CD4-positive, alpha-beta memory T cell (primary cell): Measurements from ENCODE around the gene CDC14B. TPM values are rescaled to one million over a fixed set of nuclear protein-coding genes. Genes with fewer than 3 reads are reported as not detected.
"Not testable (repeated sequence)": the region's sequence is repeated elsewhere in the genome, so short reads cannot be mapped to it uniquely, and the experiment has no call there.

ENCODE experiments used
- CTCF ChIA-PET: fragments of 350-600 bp; sonication (Branson Sonifier 250); formaldehyde crosslinking; loops from one replicate; lab custom pipeline; 2021; ENCODE audit warnings: inconsistent platforms; ENCODE audit not compliant: partially characterized antibody; lab: Charles Lee
- POLR2A ChIA-PET: fragments of 350-600 bp; sonication (Branson Sonifier 250); formaldehyde crosslinking; loops from one replicate; lab custom pipeline; 2021; ENCODE audit not compliant: partially characterized antibody; lab: Charles Lee
- DNase-seq, 5 donors: peaks; one replicate each; pipeline versions ENCODE4 v3.0.0 to v3.0.0-alpha.2; 2020 to 2022; ENCODE audit warnings: mixed read lengths in 1 of 5
- H3K27ac ChIP-seq: one replicate; pipeline ENCODE4 v1.7.0; 2013; ENCODE audit warnings: low read depth, low read length
- H3K27me3 ChIP-seq: 2 replicates; pipeline ENCODE4 v1.7.0; 2013; ENCODE audit warnings: mild to moderate bottlenecking, low read length, moderate library complexity; ENCODE audit not compliant: insufficient read depth
- H3K36me3 ChIP-seq: 2 replicates; pipeline ENCODE4 v1.7.0; 2013; ENCODE audit warnings: mild to moderate bottlenecking, low read length, moderate library complexity; ENCODE audit not compliant: insufficient read depth
- H3K4me1 ChIP-seq: 2 replicates; pipeline ENCODE4 v1.7.0; 2013; ENCODE audit warnings: mild to moderate bottlenecking, low read length, moderate library complexity; ENCODE audit not compliant: insufficient read depth
- H3K4me3 ChIP-seq, 2 donors: one replicate each; pipeline ENCODE4 v1.7.0; 2013; ENCODE audit warnings: low read length in 2 of 2, mild to moderate bottlenecking in 1 of 2
- H3K9me3 ChIP-seq, 2 donors: one replicate each; pipeline ENCODE4 v1.7.0; 2013; ENCODE audit warnings: low read length in 2 of 2, control low read depth in 1 of 2; ENCODE audit not compliant: control insufficient read depth in 1 of 2
- H3K27ac Mint-ChIP-seq, 7 donors: one replicate each; pipeline ENCODE4 v1.8.0; 2020 to 2021; ENCODE audit warnings: mixed read lengths in 7 of 7, mild to moderate bottlenecking in 6 of 7, inconsistent platforms in 3 of 7, moderate library complexity in 3 of 7
- H3K27me3 Mint-ChIP-seq, 2 donors: one replicate each; pipeline ENCODE4 v1.8.0; 2020 to 2021; ENCODE audit warnings: mixed read lengths in 2 of 2
- H3K36me3 Mint-ChIP-seq, 2 donors: one replicate each; pipeline ENCODE4 v1.8.0; 2020 to 2021; ENCODE audit warnings: mixed read lengths in 2 of 2, inconsistent platforms in 1 of 2, mild to moderate bottlenecking in 1 of 2
- H3K4me1 Mint-ChIP-seq, 4 donors: one replicate each; pipeline ENCODE4 v1.8.0; 2020 to 2021; ENCODE audit warnings: mixed read lengths in 4 of 4, mild to moderate bottlenecking in 1 of 4
- H3K4me3 Mint-ChIP-seq, 8 donors: one replicate each; pipeline ENCODE4 v1.8.0; 2020 to 2021; ENCODE audit warnings: mixed read lengths in 8 of 8, mild to moderate bottlenecking in 7 of 8, moderate library complexity in 6 of 8, inconsistent platforms in 3 of 8
- H3K9me3 Mint-ChIP-seq, 8 donors: one replicate each; pipeline ENCODE4 v1.8.0; 2020 to 2021; ENCODE audit warnings: mixed read lengths in 8 of 8, mild to moderate bottlenecking in 5 of 8, inconsistent platforms in 3 of 8, moderate library complexity in 1 of 8
- intact Hi-C: fragments of 100-400 bp; cut with micrococcal nuclease; formaldehyde crosslinking; loops from one replicate; pipeline ENCODE4 v1.15.1; 2023
- polyA plus RNA-seq, 2 donors: library from polyadenylated mRNA; unstranded; fragments of 300-500 nt; fragmentation: Illumina TruSeq; gene quantifications; one replicate each; pipeline ENCODE4 v1.2.3, GENCODE V29; 2021
- total RNA-seq, 2 experiments: library from RNA; stranded (reverse); gene quantifications; one replicate each; pipeline ENCODE4 v1.2.3, GENCODE V29; 2021

CDC14B gene
- total and polyA plus RNA-seq, 4 experiments from 2014 or later: 10.6 to 17.1 (median 13.3) TPM

- no peaks in the 10 kb centered on the region for H3K27me3 ChIP-seq
- H3K36me3 ChIP-seq: no peaks in the 10 kb centered on the region
- H3K9me3 ChIP-seq: no peaks in the 10 kb centered on the region
- no peaks in the 10 kb centered on the region for H3K4me1 ChIP-seq
- no peak for DNase-seq
- no peak overlapping the region for H3K4me3 ChIP-seq
- no peak overlapping the region for H3K27ac ChIP-seq
- no peaks in the 10 kb centered on the region for H3K27me3 Mint-ChIP-seq
- peaks cover 0 to 13% (median 4%) of the 10 kb centered on the region in 4 donors for H3K4me1 Mint-ChIP-seq
- peaks cover 8 to 13% of the 10 kb centered on the region in 2 donors for H3K36me3 Mint-ChIP-seq
- intact Hi-C loops: no loop called here
- no peaks in the 10 kb centered on the region for H3K9me3 Mint-ChIP-seq
- no peak overlapping the region for H3K27ac Mint-ChIP-seq
- ChIA-PET POLR2A (no interaction called here), CTCF (interaction anchor here (1.1 kb wide), 1 partner anchor 11 kb away, joined by 3 read pairs; no protein-coding TSS in a partner anchor)
- H3K4me3 Mint-ChIP-seq: no peak overlapping the region
Observed at GRCh38 chr9:96550659-96551058, 69.0 kb downstream of the CDC14B start.

GRCh38 chr9:96543131-96543530 lies 76.5 kb downstream of the CDC14B start:
- H3K4me1 ChIP-seq, H3K27me3 Mint-ChIP-seq, H3K27ac Mint-ChIP-seq, H3K9me3 ChIP-seq, H3K4me3 ChIP-seq, H3K27ac ChIP-seq, POLR2A ChIA-PET, H3K36me3 ChIP-seq, H3K4me3 Mint-ChIP-seq, H3K4me1 Mint-ChIP-seq, intact Hi-C loops, H3K27me3 ChIP-seq, DNase-seq, H3K9me3 Mint-ChIP-seq: not testable (repeated sequence)
- H3K36me3 Mint-ChIP-seq: peaks cover 14 to 18% of the 10 kb centered on the region in 2 donors
- CTCF ChIA-PET: interaction anchor here (1.1 kb wide), 1 partner anchor 24 kb away, joined by 3 read pairs; no protein-coding TSS in a partner anchor

GRCh38 chr9:96540106-96540505 lies 79.5 kb downstream of the CDC14B start:
- ChIA-PET CTCF (interaction anchor here (0.7 kb wide), 1 partner anchor 10 kb away, joined by 3 read pairs; no protein-coding TSS in a partner anchor), POLR2A (no interaction called here)
- no peak for DNase-seq
- Histone ChIP-seq H3K27ac (no peak overlapping the region), H3K4me1 (no peaks in the 10 kb centered on the region), H3K36me3 (no peaks in the 10 kb centered on the region), H3K27me3 (no peaks in the 10 kb centered on the region), H3K9me3 (no peaks in the 10 kb centered on the region), H3K4me3 (no peak overlapping the region)
- Mint-ChIP-seq H3K27ac (no peak overlapping the region), H3K27me3 (no peaks in the 10 kb centered on the region), H3K4me1 (no peaks in the 10 kb centered on the region), H3K36me3 (peaks cover 20 to 23% of the 10 kb centered on the region in 2 donors), H3K9me3 (no peaks in the 10 kb centered on the region), H3K4me3 (no peak overlapping the region)
- intact Hi-C loops: no loop called here

- Mint-ChIP-seq H3K9me3 (peaks cover 0 to 4% (median 2%) of the 10 kb centered on the region in 8 donors), H3K27me3 (no peaks in the 10 kb centered on the region), H3K36me3 (peaks cover 33 to 39% of the 10 kb centered on the region in 2 donors), H3K27ac (peak overlapping the region in 1 of 7 donors; percentile 37), H3K4me1 (no peaks in the 10 kb centered on the region), H3K4me3 (no peak overlapping the region)
- Histone ChIP-seq H3K4me1 (no peaks in the 10 kb centered on the region), H3K27ac (no peak overlapping the region), H3K36me3 (no peaks in the 10 kb centered on the region), H3K4me3 (no peak overlapping the region), H3K27me3 (no peaks in the 10 kb centered on the region), H3K9me3 (no peaks in the 10 kb centered on the region)
- ChIA-PET CTCF (no interaction called here), POLR2A (no interaction called here)
- DNase-seq: no peak
- intact Hi-C loops: no loop called here
Observed at GRCh38 chr9:96532173-96532572, 87.5 kb downstream of the CDC14B start.

- POLR2A ChIA-PET: no interaction called here
- Histone ChIP-seq H3K36me3 (no peaks in the 10 kb centered on the region), H3K4me3 (no peak overlapping the region), H3K27ac (no peak overlapping the region), H3K27me3 (no peaks in the 10 kb centered on the region), H3K4me1 (no peaks in the 10 kb centered on the region), H3K9me3 (no peaks in the 10 kb centered on the region)
- DNase-seq: no peak
- Mint-ChIP-seq H3K4me1 (peaks cover 12 to 16% (median 14%) of the 10 kb centered on the region in 4 donors), H3K9me3 (no peaks in the 10 kb centered on the region), H3K27ac (no peak overlapping the region), H3K4me3 (no peak overlapping the region), H3K36me3 (peaks cover 19 to 36% of the 10 kb centered on the region in 2 donors), H3K27me3 (no peaks in the 10 kb centered on the region)
- CTCF ChIA-PET: no interaction called here
- intact Hi-C loops: no loop called here
Observed at GRCh38 chr9:96524764-96525163, 94.9 kb downstream of the CDC14B start.

DNA sequence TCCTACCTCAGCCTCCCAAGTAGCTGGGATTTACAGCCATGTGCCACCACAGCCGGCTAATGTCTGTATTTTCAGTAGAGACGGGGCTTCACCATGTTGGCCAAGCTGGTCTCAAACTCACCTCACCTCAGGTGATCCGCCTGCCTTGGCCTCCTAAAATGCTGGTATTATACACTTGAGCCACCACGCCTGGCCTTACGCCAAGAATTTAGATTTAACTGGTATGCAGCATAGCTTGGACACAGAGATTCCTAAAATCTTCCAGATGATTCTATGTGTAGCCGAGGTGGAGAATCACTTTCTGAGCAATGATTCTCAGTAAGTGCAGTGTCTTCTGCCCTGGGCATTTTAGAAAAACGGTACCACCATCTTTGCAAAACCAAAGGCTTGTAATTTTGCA lies 95.6 kb downstream of the CDC14B start:
- ChIA-PET POLR2A (no interaction called here), CTCF (interaction anchor here (0.7 to 1.6 kb wide), 2 partner anchors 25 to 196 kb away, joined by 3 to 4 read pairs; no protein-coding TSS in a partner anchor)
- H3K36me3 Mint-ChIP-seq: peaks cover 19 to 35% of the 10 kb centered on the region in 2 donors

DNA sequence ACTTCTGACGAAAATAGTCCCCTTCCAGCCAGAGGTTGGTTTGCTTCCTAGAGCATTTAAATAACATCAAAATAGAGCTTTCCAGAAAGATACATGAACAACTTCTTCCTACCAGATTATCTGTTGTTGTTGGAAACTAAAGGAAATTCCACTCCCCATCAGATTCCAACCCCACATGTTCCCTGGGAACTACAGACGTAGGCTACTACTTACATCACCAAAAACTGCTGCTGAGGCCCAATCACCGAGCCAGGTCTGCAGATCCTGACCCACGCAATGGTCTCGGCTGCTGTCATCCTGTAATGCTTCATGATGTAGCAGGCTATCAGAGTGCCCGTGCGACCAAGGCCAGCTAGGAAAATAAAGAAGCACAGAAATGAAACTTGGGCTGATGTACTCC lies 96.3 kb downstream of the CDC14B start:
- ChIA-PET POLR2A (no interaction called here), CTCF (interaction anchor here (0.9 to 1.6 kb wide), 2 partner anchors 14 to 196 kb away, joined by 3 to 4 read pairs; no protein-coding TSS in a partner anchor)
- no peaks in the 10 kb centered on the region for H3K9me3 Mint-ChIP-seq
- Histone ChIP-seq H3K9me3 (no peaks in the 10 kb centered on the region), H3K36me3 (no peaks in the 10 kb centered on the region), H3K27me3 (no peaks in the 10 kb centered on the region), H3K4me1 (no peaks in the 10 kb centered on the region), H3K27ac (no peak overlapping the region), H3K4me3 (no peak overlapping the region)
- intact Hi-C loops: no loop called here
- peaks cover 19 to 32% of the 10 kb centered on the region in 2 donors for H3K36me3 Mint-ChIP-seq
- DNase-seq: no peak
- H3K27ac Mint-ChIP-seq: no peak overlapping the region
- peaks cover 12 to 16% (median 14%) of the 10 kb centered on the region in 4 donors for H3K4me1 Mint-ChIP-seq
- no peak overlapping the region for H3K4me3 Mint-ChIP-seq
- H3K27me3 Mint-ChIP-seq: no peaks in the 10 kb centered on the region

More for the DNA sequence above, 95.6 kb downstream of the CDC14B start:
- H3K9me3 ChIP-seq: no peaks in the 10 kb centered on the region
- intact Hi-C loops: no loop called here
- Mint-ChIP-seq H3K4me1 (peaks cover 12 to 16% (median 14%) of the 10 kb centered on the region in 4 donors), H3K27me3 (no peaks in the 10 kb centered on the region), H3K4me3 (no peak overlapping the region), H3K27ac (no peak overlapping the region), H3K9me3 (no peaks in the 10 kb centered on the region)
- no peak overlapping the region for H3K27ac ChIP-seq
- H3K4me3 ChIP-seq: no peak overlapping the region
- H3K36me3 ChIP-seq: no peaks in the 10 kb centered on the region
- no peaks in the 10 kb centered on the region for H3K27me3 ChIP-seq
- no peaks in the 10 kb centered on the region for H3K4me1 ChIP-seq
- no peak for DNase-seq
